T-helper 17 cell (primary cell): ENCODE data around the gene C6orf163. TPM values are rescaled to one million over a fixed set of nuclear protein-coding genes. Genes with fewer than 3 reads are reported as not detected.

Source experiments
- ATAC-seq: fragments of 150-1000 bp; cut with Tn5 transposase; 2 replicates; pipeline ENCODE4 v1.10.0; 2021; ENCODE audit warnings: mild to moderate bottlenecking, moderate library complexity
- DNase-seq, 3 donors: peaks; one replicate each; pipeline versions ENCODE4 v3.0.0 to v3.0.0-alpha.2; 2020 to 2021
- H3K9me3 ChIP-seq: one replicate; pipeline ENCODE4 v1.7.0; 2013; ENCODE audit warnings: low read length, mild to moderate bottlenecking; ENCODE audit not compliant: control insufficient read depth, poor library complexity, severe bottlenecking
- H3K27ac Mint-ChIP-seq: one replicate; pipeline ENCODE4 v1.8.0; 2022; ENCODE audit warnings: mild to moderate bottlenecking, moderate library complexity, mixed read lengths
- H3K27me3 Mint-ChIP-seq: one replicate; pipeline ENCODE4 v1.8.0; 2022; ENCODE audit warnings: mixed read lengths
- H3K36me3 Mint-ChIP-seq: one replicate; pipeline ENCODE4 v1.8.0; 2022; ENCODE audit warnings: low read depth, mixed read lengths
- H3K4me1 Mint-ChIP-seq: one replicate; pipeline ENCODE4 v1.8.0; 2022; ENCODE audit warnings: mild to moderate bottlenecking, mixed read lengths
- H3K4me3 Mint-ChIP-seq: one replicate; pipeline ENCODE4 v1.8.0; 2022; ENCODE audit warnings: mild to moderate bottlenecking, moderate library complexity, mixed read lengths
- total RNA-seq, 4 donors: library from RNA in 2 of 4; stranded (reverse) in 2 of 4; gene quantifications; one replicate each; pipeline ENCODE4 v1.2.3 and lab custom pipeline; 2022 to 2026

C6orf163 gene
- total RNA-seq, 2 donors from 2014 or later = 1.8 to 2.4 TPM

DNA sequence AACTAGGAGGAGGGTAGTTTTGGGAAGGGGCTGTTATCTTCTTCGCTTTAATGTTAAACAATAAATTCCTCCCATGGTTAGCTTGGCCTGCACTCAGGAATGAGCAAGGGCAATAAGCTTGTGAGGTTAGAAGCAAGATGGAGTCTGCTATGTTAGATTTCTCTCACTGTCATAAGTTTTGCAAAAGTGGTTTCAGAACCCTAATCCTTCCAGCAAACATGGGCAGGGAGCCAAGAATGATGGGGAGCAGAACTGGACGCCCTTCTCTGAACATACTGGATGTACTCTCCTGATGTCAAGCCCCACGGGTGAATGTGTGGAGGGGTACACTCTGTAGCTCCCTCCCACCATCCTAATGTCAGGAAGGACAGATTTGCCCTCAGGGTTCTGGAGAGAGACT is 22.3 kb downstream of the C6orf163 start:
- no peaks in the 10 kb centered on the region for H3K4me1 Mint-ChIP-seq
- DNase-seq (no peak), ATAC-seq (no peak)
- H3K27me3 Mint-ChIP-seq = no peaks in the 10 kb centered on the region
- no peak overlapping the region for H3K4me3 Mint-ChIP-seq
- no peak overlapping the region for H3K27ac Mint-ChIP-seq
- no peaks in the 10 kb centered on the region for H3K36me3 Mint-ChIP-seq
- no peaks in the 10 kb centered on the region for H3K9me3 ChIP-seq

DNA sequence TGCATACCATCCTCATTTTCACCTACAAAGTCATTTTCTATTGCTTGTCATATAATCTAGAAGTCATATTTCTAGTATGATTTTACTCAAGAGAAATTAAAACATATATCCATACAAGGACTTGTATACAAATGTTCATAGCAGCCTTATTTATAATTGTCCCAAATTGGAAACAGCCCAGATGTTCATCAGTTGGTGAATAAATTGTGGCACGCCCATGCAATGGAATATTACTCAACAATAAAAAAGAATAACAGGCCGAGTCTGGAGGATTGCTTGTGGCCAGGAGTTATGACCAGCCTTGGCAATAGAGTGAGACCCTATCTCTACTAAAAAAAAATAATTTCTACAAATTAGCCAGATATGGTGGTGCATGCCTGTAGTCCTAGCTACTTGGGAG is 28.8 kb downstream of the C6orf163 start:
- Mint-ChIP-seq H3K4me1 (no peaks in the 10 kb centered on the region), H3K27ac (no peak overlapping the region), H3K27me3 (no peaks in the 10 kb centered on the region), H3K4me3 (no peak overlapping the region), H3K36me3 (no peaks in the 10 kb centered on the region)
- DNase-seq = no peak
- no peaks in the 10 kb centered on the region for H3K9me3 ChIP-seq
- no peak for ATAC-seq

DNA sequence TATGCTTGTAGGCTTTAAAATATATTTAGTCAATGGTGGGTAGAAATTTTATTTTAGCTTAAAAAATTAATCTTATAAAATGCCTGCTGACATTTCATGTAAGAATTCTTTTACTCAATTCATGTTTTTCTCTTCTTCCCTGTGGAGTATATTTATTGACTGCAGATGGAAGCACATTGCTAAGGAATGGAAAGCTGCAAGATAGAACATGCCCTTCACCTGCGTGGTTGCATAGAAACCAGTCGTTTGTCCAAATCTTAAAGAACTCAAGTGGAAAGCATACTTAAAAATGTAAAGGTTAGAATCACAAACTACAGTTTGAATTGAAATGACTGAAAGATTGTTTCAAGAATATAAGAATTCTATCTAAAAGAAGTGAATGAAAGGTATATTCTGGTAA is 30.7 kb downstream of the C6orf163 start:
- Mint-ChIP-seq H3K27ac (no peak overlapping the region), H3K4me3 (no peak overlapping the region), H3K27me3 (no peaks in the 10 kb centered on the region), H3K4me1 (peaks cover 2% of the 10 kb centered on the region), H3K36me3 (peaks cover 2% of the 10 kb centered on the region)
- ATAC-seq (no peak), DNase-seq (no peak)
- H3K9me3 ChIP-seq = no peaks in the 10 kb centered on the region

DNA sequence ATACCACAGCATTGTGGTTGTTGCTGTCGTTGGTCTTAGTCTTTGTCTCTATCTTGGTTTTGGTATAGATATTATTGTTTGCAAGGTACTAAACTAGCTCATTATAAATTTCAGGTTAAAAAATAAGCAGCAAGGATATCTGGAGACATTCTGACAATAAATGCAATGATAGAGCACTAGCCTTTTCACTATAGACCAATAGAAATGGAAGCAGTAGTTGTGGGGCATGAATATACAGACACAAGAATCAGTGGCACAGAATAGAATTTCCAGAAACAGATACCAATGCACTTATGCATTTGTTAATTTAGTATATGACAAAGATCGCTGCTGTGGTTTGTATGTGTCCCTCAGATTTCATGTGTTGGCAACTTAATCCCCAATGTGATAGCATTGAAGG is 32.0 kb downstream of the C6orf163 start:
- no peak for DNase-seq
- no peaks in the 10 kb centered on the region for H3K27me3 Mint-ChIP-seq
- H3K27ac Mint-ChIP-seq = no peak overlapping the region
- no peaks in the 10 kb centered on the region for H3K9me3 ChIP-seq
- no peak for ATAC-seq
- H3K4me3 Mint-ChIP-seq = no peak overlapping the region
- peaks cover 2% of the 10 kb centered on the region for H3K36me3 Mint-ChIP-seq
- peaks cover 2% of the 10 kb centered on the region for H3K4me1 Mint-ChIP-seq

DNA sequence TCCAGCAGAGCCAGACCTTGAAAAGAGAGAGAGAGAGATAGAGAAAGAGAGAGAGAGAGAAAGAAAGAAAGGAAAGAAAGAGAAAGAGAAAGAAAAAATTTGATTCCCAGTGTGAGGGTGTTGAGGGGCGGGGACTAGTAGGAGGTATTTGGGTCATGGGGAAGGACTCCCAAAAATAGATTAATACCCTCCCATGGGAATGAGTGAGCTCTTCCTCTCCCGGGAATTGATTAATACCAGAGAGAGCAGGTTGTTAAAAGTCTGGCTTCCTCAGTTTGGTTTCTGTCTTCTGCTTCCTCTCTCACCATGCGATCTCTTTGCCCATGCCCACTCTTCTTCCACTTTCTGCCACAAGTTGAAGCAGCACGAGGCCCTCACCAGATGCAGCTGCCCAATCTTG is 34.3 kb downstream of the C6orf163 start:
- ATAC-seq (no peak), DNase-seq (no peak)
- Mint-ChIP-seq H3K36me3 (peaks cover 2% of the 10 kb centered on the region), H3K4me1 (peaks cover 2% of the 10 kb centered on the region), H3K27me3 (no peaks in the 10 kb centered on the region), H3K27ac (no peak overlapping the region), H3K4me3 (no peak overlapping the region)
- no peaks in the 10 kb centered on the region for H3K9me3 ChIP-seq

DNA sequence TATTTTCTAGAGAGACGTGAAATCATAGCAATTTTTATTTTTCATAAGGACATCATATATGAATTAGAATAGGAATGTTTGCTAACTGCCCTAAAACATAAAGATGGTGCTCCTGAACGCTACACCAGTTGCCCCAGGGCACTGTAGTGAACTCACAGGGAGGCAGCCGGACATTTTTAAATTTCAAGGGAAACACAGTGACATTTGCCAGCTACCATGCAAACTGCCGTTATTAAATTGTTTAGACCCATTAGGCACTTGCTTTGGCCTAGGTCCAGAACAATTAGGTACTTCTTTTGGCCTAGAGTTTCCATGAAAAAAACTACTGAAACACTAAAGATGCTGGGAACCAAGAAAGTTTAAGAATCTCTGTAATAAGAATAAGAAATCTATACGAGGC is 38.2 kb downstream of the C6orf163 start:
- Mint-ChIP-seq H3K4me1 (peaks cover 4% of the 10 kb centered on the region), H3K36me3 (peaks cover 2% of the 10 kb centered on the region), H3K27me3 (no peaks in the 10 kb centered on the region), H3K4me3 (no peak overlapping the region), H3K27ac (no peak overlapping the region)
- DNase-seq (no peak), ATAC-seq (no peak)
- no peaks in the 10 kb centered on the region for H3K9me3 ChIP-seq

DNA sequence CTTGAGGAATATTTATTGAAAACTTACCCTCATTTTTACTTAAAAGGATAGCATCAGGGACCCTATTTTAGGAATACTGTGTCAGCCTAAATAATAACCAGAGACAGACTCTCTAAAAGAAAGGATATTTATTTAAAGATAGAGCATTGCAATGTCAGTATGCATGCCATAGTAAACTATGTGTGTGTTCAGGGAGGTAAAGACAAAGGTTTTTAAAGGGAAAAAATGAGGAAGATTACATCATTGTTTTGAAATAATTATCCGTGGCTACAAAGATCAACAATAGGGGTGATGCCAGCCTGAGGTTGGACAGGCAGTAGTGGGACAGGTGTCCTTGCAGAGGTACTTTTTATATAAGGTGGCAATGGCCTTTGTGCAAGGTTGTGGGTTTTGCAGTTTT is 39.4 kb downstream of the C6orf163 start:
- Mint-ChIP-seq H3K27ac (no peak overlapping the region), H3K36me3 (no peaks in the 10 kb centered on the region), H3K4me1 (peaks cover 4% of the 10 kb centered on the region), H3K27me3 (no peaks in the 10 kb centered on the region), H3K4me3 (no peak overlapping the region)
- no peak for ATAC-seq
- no peak for DNase-seq
- no peaks in the 10 kb centered on the region for H3K9me3 ChIP-seq

DNA sequence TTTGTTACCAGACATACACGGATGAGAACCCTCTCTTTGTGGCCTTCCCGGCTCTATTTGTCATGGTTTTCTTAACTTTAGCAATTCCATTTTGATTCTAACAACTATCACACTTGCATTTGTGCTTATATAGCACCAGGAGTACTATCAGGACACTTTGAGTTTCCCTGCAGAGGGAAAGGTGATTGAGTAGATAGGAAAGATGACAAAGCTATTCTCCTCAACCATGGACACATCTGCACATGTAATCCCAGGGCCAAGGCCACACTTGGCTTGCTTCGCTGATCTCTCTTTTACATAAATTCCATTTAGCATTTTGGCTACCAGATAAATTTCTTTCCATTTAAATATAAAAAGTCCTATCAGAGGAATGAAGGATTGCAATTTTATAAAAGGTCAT is 39.8 kb downstream of the C6orf163 start:
- no peaks in the 10 kb centered on the region for H3K9me3 ChIP-seq
- ATAC-seq (no peak), DNase-seq (no peak)
- H3K36me3 Mint-ChIP-seq = no peaks in the 10 kb centered on the region
- H3K27me3 Mint-ChIP-seq = no peaks in the 10 kb centered on the region
- H3K4me1 Mint-ChIP-seq = peaks cover 2% of the 10 kb centered on the region
- no peak overlapping the region for H3K27ac Mint-ChIP-seq
- no peak overlapping the region for H3K4me3 Mint-ChIP-seq

DNA sequence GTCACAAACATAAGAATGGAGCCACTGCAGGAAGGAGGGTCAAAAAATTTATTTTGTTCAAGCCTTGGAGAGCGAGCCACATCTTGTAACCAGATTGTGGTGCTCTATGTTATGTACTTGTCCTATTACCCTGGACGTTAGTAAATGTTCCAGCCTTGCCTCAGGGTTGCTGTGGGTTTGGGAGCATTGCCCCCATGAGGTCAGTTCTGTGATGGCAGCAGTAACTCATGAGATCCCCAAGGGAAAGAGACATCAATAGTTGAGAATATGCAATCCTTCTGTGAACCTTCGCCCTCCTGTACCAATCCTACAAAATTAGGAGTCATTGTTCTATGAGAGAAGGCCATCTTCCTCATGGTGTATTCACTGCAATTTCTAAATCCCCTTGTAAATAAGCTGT is 46.7 kb downstream of the C6orf163 start:
- no peaks in the 10 kb centered on the region for H3K9me3 ChIP-seq
- H3K36me3 Mint-ChIP-seq = no peaks in the 10 kb centered on the region
- H3K4me3 Mint-ChIP-seq = no peak overlapping the region
- H3K27ac Mint-ChIP-seq = no peak overlapping the region
- ATAC-seq (no peak), DNase-seq (no peak)
- H3K4me1 Mint-ChIP-seq = peaks cover 2% of the 10 kb centered on the region
- H3K27me3 Mint-ChIP-seq = no peaks in the 10 kb centered on the region

DNA sequence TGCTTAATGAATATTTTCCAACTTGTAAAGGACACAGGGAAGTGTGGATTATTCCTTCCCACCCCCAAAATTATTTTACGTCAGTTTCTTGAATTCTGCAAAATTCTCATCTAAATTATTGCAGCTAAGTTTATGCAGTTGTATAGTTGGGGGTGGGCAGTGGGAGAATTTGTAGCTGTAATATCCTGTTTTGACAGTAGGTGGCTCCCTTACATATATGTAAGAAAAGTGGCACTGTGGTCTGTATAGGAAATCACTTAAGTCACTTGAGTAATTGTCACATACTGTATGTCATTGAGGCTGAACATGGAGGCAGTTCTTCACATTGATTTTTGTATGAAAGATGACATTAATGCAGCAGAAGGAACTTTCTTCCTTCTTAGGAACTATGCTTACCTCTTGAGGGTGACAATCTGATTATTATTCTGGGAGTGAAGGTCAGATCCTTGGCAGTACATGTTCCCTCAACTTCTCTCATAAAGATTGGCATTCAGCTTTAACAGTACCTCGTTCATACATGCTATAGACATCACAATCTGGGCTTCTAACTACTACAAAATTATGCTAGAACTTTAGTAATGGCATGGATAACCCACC is 48.5 kb downstream of the C6orf163 start:
- DNase-seq (peak in 1 of 3 donors; percentile 23), ATAC-seq (peak; percentile 95)
- H3K36me3 Mint-ChIP-seq = no peaks in the 10 kb centered on the region
- H3K4me3 Mint-ChIP-seq = no peak overlapping the region
- no peaks in the 10 kb centered on the region for H3K9me3 ChIP-seq
- H3K27me3 Mint-ChIP-seq = peaks cover 4% of the 10 kb centered on the region
- H3K4me1 Mint-ChIP-seq = peaks cover 4% of the 10 kb centered on the region
- H3K27ac Mint-ChIP-seq = no peak overlapping the region

DNA sequence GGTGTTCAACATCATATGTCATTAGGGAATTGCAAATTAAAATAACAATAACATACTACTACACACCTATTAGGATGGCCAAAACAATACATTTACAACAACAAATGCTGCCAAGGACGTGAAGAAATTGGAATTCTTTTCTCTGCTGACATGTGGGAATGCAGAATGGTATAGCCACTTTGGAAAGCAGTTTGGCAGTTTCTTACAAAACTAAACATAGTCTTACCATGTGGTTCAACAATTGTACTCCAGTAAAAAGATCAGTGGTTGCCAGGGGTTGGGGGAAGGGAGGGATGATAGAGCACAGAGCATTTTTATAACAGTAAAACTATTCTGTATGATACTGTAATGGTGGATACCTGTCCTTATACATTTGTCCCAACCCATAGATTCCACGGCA is 50.8 kb downstream of the C6orf163 start:
- Mint-ChIP-seq H3K27ac (no peak overlapping the region), H3K36me3 (peaks cover 3% of the 10 kb centered on the region), H3K4me1 (peaks cover 7% of the 10 kb centered on the region), H3K4me3 (no peak overlapping the region), H3K27me3 (peaks cover 13% of the 10 kb centered on the region)
- ATAC-seq = no peak
- no peak for DNase-seq
- no peaks in the 10 kb centered on the region for H3K9me3 ChIP-seq

DNA sequence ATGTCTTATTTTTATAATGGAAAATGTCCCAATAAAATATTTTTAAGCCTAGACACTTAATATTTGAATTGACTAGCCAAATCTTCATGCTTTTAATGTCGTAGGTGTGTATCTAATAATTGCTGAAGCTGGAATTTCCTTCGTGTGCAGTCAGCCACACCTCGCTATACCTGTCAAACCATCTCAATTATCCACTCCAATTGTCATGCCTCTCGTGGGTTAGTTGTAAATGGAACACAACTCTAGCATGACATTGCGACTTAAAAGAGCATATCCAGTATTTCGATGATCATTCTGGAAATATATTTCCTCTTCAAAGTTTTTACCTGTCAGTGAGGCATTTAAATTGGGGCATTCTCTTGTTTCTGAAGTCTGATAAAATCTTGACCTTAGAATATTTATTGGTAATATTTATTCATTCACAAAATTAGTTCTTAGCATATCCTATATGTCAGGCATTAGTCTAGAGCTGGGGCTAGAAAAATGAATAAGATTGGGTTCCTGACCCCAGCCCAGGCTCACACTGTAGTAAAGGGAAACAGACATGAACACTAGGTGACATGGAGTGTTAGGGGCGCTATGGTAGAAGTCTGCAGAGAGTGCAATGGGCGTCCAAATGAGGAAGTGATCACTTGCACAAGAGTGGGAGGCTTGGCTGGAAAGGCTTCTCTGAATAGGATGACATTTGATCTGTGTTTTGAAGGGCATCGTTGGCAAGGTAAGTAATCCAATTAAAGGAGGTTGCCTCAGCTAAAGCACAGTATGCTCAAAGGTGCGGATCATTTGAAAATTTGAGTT is 52.2 kb downstream of the C6orf163 start:
- Mint-ChIP-seq H3K36me3 (peaks cover 3% of the 10 kb centered on the region), H3K4me3 (no peak overlapping the region), H3K27me3 (peaks cover 13% of the 10 kb centered on the region), H3K4me1 (peaks cover 7% of the 10 kb centered on the region), H3K27ac (no peak overlapping the region)
- no peak for ATAC-seq
- DNase-seq = no peak
- no peaks in the 10 kb centered on the region for H3K9me3 ChIP-seq

DNA sequence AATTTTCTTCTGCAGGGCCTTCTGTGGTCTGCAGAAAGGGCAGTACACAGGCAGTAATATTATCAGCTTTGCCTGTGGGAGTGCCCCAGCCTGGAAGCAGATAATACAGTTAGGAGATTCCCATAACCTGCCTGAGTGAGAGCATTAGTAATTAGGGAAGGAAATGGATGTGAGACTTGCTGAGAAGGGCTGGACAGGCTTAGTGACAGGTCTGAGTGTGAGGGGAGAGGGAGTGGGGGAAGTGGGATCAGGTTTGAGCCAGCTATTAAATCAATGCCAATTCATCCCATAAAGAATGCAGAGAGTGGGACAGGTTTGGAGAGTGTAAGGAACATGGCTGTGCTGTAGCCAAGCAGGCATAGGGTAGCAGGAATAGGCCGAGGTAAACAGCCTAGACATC is 53.0 kb downstream of the C6orf163 start:
- Mint-ChIP-seq H3K4me1 (peaks cover 7% of the 10 kb centered on the region), H3K36me3 (peaks cover 3% of the 10 kb centered on the region), H3K4me3 (no peak overlapping the region), H3K27me3 (peaks cover 13% of the 10 kb centered on the region), H3K27ac (no peak overlapping the region)
- H3K9me3 ChIP-seq = no peaks in the 10 kb centered on the region
- no peak for ATAC-seq
- no peak for DNase-seq

DNA sequence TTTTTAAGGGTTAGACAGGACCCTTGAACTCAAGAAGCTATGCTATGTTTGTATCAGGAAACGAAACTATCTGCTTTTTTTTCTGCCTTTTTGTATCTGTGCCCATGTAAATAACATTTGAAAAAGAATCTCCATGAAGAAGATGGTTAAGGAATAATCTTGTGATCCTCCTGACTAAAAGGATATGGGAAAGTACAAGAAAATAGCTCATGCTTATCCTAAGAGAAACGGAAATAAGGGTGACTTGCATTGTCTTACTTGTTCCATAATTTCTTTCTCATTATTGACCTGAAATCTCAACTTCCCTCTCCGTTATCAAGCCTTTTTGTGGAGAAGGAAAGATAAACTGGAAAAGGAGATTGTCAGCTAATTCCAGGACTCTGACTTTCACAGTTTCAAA is 57.2 kb downstream of the C6orf163 start:
- Mint-ChIP-seq H3K27me3 (peaks cover 25% of the 10 kb centered on the region), H3K36me3 (peaks cover 3% of the 10 kb centered on the region), H3K27ac (no peak overlapping the region), H3K4me3 (no peak overlapping the region), H3K4me1 (peaks cover 5% of the 10 kb centered on the region)
- DNase-seq = no peak
- H3K9me3 ChIP-seq = no peaks in the 10 kb centered on the region
- ATAC-seq = no peak
